GM21786 (cell line): ENCODE data around the gene HS6ST1.

ENCODE experiments used
- ATAC-seq: cut with Tn5 transposase; IDR thresholded peaks from one replicate; pipeline ENCODE4 v1.9.1; 2021; ENCODE audit not compliant: unreplicated experiment

HS6ST1 gene

GRCh38 chr2:128348701-128349100 is 30.0 kb upstream of the HS6ST1 start:
- ATAC-seq, result no peak

- ATAC-seq, result no peak
These were observed 29.3 kb upstream of the HS6ST1 start for GRCh38 chr2:128347701-128348539.

- ATAC-seq, result no peak
These were observed 28.5 kb upstream of the HS6ST1 start for GRCh38 chr2:128347171-128347558.

- no peak for ATAC-seq
These were observed 27.9 kb upstream of the HS6ST1 start for GRCh38 chr2:128346291-128347170.

GRCh38 chr2:128345436-128346165 is 26.9 kb upstream of the HS6ST1 start:
- ATAC-seq, result no peak

GRCh38 chr2:128344101-128344500 is 25.4 kb upstream of the HS6ST1 start:
- no peak for ATAC-seq

GRCh38 chr2:128343459-128343858 is 24.8 kb upstream of the HS6ST1 start:
- no peak for ATAC-seq

- ATAC-seq, result no peak
These were observed 23.9 kb upstream of the HS6ST1 start for GRCh38 chr2:128342550-128342949.

GRCh38 chr2:128341621-128342020 is 23.0 kb upstream of the HS6ST1 start:
- no peak for ATAC-seq

GRCh38 chr2:128332091-128332634 is 13.5 kb upstream of the HS6ST1 start:
- ATAC-seq, result no peak

- no peak for ATAC-seq
These were observed 11.9 kb upstream of the HS6ST1 start for GRCh38 chr2:128330583-128330982.

GRCh38 chr2:128329607-128330006 is 10.9 kb upstream of the HS6ST1 start:
- ATAC-seq, result no peak

GRCh38 chr2:128327180-128327964 is 8.7 kb upstream of the HS6ST1 start:
- ATAC-seq, result no peak

GRCh38 chr2:128326346-128326745 is 7.7 kb upstream of the HS6ST1 start:
- no peak for ATAC-seq

GRCh38 chr2:128325611-128326181 is 7.0 kb upstream of the HS6ST1 start:
- no peak for ATAC-seq

- no peak for ATAC-seq
These were observed 6.3 kb upstream of the HS6ST1 start for GRCh38 chr2:128324897-128325410.

GRCh38 chr2:128324008-128324896 is 5.6 kb upstream of the HS6ST1 start:
- ATAC-seq, result no peak

- ATAC-seq, result no peak
These were observed 4.9 kb upstream of the HS6ST1 start for GRCh38 chr2:128323555-128323931.
